HL-60 (cell line): ENCODE data around the gene RGS6.

Experiments
- DNase-seq, 2 experiments: peaks; one replicate each; pipeline ENCODE4 v3.0.0-alpha.2; 2010 to 2020; ENCODE audit warnings: low read depth in 1 of 2, low spot score in 1 of 2
- H3K27ac ChIP-seq: fragments of 250-450 bp; sonication (Bioruptor Pico); replicated peaks from 2 replicates; pipeline ENCODE4 v1.5.1; 2020; ENCODE audit warnings: mild to moderate bottlenecking, moderate library complexity
- H3K27me3 ChIP-seq: fragments of 250-450 bp; sonication (Bioruptor Pico); 2 replicates; pipeline ENCODE4 v1.5.1; 2021; ENCODE audit warnings: mild to moderate bottlenecking, moderate library complexity; ENCODE audit not compliant: insufficient read depth, poor library complexity, severe bottlenecking
- H3K4me3 ChIP-seq: replicated peaks from 2 replicates; pipeline ENCODE4 v1.5.1; 2011; ENCODE audit warnings: mild to moderate bottlenecking, control low read depth, low read length; ENCODE audit not compliant: insufficient read depth
- GABPA ChIP-seq: IDR thresholded peaks from 2 replicates; pipeline ENCODE4 v1.6.1; 2012; ENCODE audit warnings: low read depth
- POLR2AphosphoS5 ChIP-seq: IDR thresholded peaks from 2 replicates; pipeline ENCODE4 v1.6.1; 2012; ENCODE audit warnings: low read depth
- SPI1 ChIP-seq: IDR thresholded peaks from 2 replicates; pipeline ENCODE4 v1.6.1; 2012; ENCODE audit warnings: low read depth, mild to moderate bottlenecking, borderline replicate concordance
- TF ChIP-seq, protein P1 (sequence below): IDR thresholded peaks from 2 replicates; pipeline ENCODE4 v1.6.1; 2012; ENCODE audit warnings: low read depth; ENCODE audit not compliant: insufficient replicate concordance
- TF ChIP-seq, protein P2 (sequence below): IDR thresholded peaks from one replicate; pipeline ENCODE4 v1.5.1; 2011; ENCODE audit warnings: low read length, control low read depth, inconsistent platforms; ENCODE audit not compliant: insufficient read depth

RGS6 gene

DNA sequence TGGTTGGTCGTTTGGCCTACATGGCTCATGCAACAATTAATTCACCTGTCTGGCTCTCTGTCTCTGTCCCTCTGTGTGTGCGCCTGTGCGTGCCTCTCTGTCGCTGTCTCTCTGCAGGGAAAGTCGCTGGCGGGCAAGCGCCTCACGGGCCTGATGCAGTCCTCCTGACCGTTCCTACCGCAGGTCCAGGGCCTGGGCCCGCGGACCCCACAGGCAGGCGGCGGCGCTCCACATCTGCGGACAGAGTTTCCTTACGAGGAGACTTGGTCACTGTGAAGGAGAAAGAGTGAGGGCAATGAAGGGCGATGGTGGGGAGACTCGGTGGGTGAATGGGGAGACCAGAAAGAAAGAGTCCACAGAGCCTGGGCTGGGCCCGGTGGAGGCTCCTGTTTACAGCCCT is 630.1 kb downstream of the RGS6 start:
- H3K4me3 ChIP-seq = no peak overlapping the region
- DNase-seq = no peak
- TF ChIP-seq, protein P1, sequence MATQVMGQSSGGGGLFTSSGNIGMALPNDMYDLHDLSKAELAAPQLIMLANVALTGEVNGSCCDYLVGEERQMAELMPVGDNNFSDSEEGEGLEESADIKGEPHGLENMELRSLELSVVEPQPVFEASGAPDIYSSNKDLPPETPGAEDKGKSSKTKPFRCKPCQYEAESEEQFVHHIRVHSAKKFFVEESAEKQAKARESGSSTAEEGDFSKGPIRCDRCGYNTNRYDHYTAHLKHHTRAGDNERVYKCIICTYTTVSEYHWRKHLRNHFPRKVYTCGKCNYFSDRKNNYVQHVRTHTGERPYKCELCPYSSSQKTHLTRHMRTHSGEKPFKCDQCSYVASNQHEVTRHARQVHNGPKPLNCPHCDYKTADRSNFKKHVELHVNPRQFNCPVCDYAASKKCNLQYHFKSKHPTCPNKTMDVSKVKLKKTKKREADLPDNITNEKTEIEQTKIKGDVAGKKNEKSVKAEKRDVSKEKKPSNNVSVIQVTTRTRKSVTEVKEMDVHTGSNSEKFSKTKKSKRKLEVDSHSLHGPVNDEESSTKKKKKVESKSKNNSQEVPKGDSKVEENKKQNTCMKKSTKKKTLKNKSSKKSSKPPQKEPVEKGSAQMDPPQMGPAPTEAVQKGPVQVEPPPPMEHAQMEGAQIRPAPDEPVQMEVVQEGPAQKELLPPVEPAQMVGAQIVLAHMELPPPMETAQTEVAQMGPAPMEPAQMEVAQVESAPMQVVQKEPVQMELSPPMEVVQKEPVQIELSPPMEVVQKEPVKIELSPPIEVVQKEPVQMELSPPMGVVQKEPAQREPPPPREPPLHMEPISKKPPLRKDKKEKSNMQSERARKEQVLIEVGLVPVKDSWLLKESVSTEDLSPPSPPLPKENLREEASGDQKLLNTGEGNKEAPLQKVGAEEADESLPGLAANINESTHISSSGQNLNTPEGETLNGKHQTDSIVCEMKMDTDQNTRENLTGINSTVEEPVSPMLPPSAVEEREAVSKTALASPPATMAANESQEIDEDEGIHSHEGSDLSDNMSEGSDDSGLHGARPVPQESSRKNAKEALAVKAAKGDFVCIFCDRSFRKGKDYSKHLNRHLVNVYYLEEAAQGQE = no peak
- TF ChIP-seq SPI1 = no peak
- TF ChIP-seq GABPA = no peak
- no peak for TF ChIP-seq POLR2AphosphoS5
- TF ChIP-seq, protein P2, sequence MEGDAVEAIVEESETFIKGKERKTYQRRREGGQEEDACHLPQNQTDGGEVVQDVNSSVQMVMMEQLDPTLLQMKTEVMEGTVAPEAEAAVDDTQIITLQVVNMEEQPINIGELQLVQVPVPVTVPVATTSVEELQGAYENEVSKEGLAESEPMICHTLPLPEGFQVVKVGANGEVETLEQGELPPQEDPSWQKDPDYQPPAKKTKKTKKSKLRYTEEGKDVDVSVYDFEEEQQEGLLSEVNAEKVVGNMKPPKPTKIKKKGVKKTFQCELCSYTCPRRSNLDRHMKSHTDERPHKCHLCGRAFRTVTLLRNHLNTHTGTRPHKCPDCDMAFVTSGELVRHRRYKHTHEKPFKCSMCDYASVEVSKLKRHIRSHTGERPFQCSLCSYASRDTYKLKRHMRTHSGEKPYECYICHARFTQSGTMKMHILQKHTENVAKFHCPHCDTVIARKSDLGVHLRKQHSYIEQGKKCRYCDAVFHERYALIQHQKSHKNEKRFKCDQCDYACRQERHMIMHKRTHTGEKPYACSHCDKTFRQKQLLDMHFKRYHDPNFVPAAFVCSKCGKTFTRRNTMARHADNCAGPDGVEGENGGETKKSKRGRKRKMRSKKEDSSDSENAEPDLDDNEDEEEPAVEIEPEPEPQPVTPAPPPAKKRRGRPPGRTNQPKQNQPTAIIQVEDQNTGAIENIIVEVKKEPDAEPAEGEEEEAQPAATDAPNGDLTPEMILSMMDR = no peak
- H3K27ac ChIP-seq = no peak overlapping the region
- H3K27me3 ChIP-seq = no peaks in the 10 kb centered on the region

DNA sequence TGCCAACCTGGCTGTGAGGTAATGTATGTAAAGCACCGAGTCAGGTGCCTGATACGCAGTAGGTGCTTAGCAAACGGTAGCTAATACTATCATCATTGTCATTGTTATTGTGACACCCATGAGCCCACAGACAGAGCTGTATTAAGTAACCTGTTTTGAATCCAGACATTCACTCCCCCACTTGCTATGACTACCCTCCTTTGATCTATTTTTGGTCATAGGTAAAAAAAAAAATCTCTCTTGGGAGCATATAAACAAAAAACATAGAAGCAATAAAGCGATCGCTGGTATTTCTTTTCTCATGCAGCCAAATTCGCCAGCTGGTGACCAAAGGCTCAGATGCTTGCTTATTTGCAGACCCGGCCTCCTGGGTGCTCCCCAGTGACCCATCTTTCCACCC is 631.4 kb downstream of the RGS6 start:
- Histone ChIP-seq H3K4me3 (no peak overlapping the region), H3K27ac (no peak overlapping the region), H3K27me3 (no peaks in the 10 kb centered on the region)
- TF ChIP-seq, protein P1 = no peak
- DNase-seq = no peak

DNA sequence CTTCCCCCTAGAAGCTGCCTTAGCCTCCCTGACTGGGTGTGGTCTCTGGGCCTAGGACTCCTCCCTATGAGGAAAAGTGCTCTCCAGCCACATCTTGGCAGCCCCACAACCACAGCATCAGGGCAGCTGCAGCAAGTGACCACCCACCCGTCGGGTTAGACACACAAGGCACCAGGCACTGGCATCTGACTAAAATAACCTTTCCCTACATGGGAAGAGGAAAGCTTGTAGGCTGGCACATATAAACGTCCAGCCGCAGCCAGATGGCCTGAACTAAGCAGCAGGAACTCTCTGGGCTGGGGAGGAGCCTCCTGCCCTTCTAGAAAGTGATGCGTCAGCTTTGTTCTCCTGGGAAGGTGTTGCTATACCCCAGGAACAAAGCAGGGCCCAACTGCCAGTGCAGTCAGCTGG is 632.9 kb downstream of the RGS6 start:
- Histone ChIP-seq H3K4me3 (no peak overlapping the region), H3K27me3 (no peaks in the 10 kb centered on the region), H3K27ac (no peak overlapping the region)
- DNase-seq = no peak
- TF ChIP-seq GABPA (no peak), POLR2AphosphoS5 (no peak), SPI1 (no peak)
- TF ChIP-seq, protein P1 = no peak
- TF ChIP-seq, protein P2 = no peak

DNA sequence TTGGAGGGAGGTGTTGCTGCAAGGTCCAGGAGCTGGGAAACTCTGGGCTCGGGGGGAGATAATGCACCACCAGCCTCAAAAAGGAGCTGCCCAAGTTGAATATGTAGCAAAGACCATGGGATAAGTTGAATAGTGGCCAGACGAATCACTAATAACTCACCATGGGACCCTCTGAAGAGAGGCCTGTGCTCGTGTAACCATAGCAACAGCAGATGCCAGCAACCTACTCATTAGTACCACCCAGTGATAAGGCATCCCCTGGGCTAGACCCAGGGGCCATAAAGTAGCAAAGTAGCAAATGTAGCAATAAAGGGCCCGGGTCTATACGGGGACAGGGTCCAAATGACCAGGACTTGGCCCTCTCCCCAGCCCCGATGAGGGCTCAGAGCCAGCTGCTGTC is 633.7 kb downstream of the RGS6 start:
- Histone ChIP-seq H3K4me3 (no peak overlapping the region), H3K27me3 (no peaks in the 10 kb centered on the region), H3K27ac (no peak overlapping the region)
- no peak for DNase-seq
- TF ChIP-seq, protein P1 = no peak
- TF ChIP-seq, protein P2 = no peak
- TF ChIP-seq SPI1 = no peak
- TF ChIP-seq POLR2AphosphoS5 = no peak
- no peak for TF ChIP-seq GABPA
